Amygdala (tissue), 56 donors: ENCODE results near the gene TRIM56.
A peak's percentile ranks its signal among the peaks of the same experiment; 100 is the strongest.
"Not testable (repeated sequence)": the region's sequence is repeated elsewhere in the genome, so short reads cannot be mapped to it uniquely, and the experiment has no call there.

ENCODE experiments used
- DNase-seq, 56 donors: peaks; one replicate each; lab custom pipeline; 2025; lab: John Stamatoyannopoulos, UW

The TRIM56 gene

DNA sequence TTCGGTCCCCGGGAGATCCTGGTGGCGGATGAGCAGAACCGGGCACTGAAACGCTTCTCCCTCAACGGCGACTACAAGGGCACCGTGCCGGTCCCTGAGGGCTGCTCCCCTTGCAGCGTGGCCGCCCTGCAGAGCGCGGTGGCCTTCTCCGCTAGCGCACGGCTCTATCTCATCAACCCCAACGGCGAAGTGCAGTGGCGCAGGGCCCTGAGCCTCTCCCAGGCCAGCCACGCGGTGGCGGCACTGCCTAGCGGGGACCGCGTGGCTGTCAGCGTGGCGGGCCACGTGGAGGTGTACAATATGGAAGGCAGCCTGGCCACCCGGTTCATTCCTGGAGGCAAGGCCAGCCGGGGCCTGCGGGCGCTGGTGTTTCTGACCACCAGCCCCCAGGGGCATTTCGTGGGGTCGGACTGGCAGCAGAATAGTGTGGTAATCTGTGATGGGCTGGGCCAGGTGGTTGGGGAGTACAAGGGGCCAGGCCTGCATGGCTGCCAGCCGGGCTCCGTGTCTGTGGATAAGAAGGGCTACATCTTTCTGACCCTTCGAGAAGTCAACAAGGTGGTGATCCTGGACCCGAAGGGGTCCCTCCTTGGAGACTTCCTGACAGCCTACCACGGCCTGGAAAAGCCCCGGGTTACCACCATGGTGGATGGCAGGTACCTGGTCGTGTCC lies 3.7 kb downstream of the TRIM56 start:
- DNase-seq = no peak

DNA sequence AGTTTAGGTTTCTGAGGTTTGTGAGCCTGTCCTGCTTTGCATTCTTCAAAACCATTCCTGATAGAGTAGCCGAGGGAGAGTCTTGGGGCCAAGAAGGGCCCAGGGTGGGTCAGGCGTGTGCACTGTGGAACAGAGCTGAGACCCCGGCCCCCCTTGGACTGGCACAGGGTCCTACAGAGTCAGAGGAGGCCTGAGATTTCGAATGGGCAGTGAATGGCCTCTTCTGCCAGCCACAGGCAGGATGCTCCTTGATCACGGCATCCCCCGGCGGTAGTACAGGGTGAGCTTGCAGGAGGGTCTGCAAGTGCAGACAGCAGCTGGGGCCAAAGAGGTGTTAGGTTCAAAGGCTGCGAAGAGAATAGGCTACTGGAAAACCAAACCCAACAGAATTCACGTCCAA lies 4.6 kb downstream of the TRIM56 start:
- no peak for DNase-seq

DNA sequence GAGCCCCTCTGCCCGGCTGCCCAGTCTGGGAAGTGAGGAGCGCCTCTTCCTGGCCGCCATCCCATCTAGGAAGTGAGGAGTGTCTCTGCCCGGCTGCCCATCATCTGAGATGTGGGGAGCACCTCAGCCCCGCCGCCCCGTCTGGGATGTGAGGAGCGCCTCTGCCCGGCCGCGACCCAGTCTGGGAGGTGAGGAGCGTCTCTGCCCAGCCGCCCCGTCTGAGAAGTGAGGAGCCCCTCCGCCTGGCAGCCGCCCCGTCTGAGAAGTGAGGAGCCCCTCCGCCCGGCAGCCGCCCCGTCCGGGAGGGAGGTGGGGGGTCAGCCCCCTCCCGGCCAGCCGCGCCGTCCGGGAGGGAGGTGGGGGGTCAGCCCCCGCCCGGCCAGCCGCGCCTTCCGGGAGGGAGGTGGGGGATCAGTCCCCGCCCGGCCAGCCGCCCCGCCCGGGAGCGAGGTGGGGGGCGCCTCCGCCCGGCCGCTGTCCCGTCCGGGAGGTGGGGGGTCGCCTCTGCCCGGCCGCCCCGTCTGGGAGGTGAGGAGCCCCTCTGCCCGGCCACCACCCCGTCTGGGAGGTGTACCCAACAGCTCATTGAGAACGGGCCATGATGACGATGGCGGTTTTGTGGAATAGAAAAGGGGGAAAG lies 7.1 kb downstream of the TRIM56 start:
- DNase-seq = not testable (repeated sequence)

DNA sequence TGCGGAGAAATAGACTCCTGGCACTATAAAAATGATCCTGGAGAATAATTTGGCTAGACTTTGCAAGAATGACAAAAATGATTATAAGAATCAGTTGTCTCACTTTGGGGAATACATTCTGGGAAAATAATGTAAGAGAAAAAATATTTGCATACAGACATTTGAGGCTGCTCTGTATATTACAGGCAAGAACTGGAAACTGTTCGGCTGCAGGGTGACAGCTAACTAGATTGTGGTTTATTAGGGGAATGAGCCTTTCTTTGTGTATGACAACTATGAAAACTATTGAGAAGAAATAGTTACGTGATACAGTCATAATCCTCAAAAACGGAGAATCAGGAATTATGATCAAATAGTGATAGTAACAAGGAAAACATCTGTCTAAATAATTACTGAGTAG lies 8.6 kb downstream of the TRIM56 start:
- DNase-seq = no peak

DNA sequence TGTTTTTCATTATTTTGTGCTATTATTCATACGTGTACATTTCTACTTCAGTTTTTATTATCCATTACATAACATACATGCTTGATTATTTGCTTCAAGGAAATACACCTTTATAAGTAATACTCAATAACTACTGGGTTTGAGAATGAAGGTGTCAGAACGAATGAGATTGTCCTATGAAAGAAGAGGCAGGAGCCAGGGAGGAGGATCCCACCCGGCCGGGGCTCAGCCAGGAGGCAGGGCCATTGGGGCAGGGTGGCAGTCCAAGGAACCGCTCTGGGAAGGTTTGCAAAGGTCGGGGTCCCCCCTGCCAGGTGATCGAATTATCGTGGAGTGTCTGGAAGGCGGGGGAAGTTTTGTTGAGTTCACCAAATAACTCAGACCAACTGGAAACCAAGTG lies 9.1 kb downstream of the TRIM56 start:
- DNase-seq = no peak

DNA sequence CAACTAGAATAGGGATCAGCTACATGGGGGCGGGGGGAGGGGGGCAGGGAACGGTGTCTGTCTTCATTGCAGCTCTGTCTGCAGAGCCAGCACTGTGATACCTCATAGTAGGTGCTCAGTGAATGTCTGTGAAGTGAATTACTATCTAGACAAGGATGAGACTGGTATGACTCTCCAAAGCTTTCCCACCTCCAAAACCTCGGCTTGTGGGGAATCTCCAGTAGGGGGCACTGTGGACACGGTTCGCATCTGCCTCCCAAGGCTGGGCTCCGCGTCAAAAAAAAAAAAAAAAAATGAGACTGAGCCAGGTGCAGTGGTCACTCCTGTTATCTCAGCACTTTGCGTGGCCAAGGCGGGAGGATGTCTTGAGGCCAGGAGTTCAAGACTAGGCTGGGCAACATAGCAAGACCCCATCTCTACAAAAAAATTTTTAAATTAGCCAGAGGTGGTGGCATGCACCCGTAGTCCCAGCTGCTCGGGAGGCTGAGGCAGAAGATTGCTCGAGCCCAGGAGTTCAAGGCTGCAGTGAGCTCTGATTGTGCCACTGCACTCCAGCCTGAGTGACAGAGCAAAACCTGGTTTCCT lies 9.6 kb downstream of the TRIM56 start:
- peak in 11 of 56 donors; percentile 1 to 37 (median 8) for DNase-seq

DNA sequence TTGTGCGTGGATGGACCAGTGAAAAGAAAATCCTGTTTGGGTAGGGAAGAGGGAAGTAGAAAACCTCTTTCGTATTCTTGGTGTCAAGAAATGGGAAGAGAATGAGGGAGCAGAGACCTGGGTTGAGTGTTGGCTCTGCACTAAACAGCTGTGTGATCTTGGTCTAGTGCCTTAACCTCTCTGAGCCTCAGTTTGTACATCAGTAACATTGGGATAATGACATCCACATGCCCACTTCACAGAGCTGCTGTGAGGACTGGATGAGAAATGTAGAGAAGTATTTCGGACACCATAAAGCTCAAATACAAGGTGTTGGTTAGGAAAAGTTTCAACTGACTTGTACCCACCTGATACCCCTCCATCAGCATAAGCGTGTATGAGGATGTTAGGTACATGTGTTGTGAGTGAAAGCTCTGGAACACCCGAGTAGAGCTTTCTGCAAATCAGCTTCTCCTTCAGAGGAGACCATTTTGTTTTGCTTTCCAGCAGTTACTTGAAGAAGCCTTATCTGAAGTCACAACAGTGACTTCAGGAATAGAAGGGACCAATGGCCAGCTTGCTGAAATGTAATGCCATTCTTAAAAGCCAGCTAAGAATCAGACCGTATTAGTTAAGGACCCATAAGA lies 11.2 kb downstream of the TRIM56 start:
- DNase-seq = no peak

DNA sequence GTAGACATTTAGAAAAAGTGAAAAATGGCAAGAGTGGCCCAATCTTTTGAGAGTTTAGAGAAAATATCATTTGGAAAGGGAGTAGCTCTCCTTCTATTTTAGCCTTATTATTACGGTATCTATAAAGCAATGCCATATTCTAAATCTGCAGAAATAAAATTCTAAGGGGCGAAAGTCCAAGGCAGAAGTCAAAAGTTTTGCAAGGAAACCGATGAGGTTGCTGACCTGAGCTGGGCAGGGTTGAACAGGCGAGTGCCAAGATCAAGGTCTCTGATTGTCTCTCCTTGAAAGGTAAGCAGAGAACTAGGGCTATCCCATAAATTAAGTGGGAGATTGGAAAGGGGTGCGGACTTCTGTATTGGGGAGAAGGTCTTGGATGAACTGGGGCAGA lies 11.7 kb downstream of the TRIM56 start:
- no peak for DNase-seq

DNA sequence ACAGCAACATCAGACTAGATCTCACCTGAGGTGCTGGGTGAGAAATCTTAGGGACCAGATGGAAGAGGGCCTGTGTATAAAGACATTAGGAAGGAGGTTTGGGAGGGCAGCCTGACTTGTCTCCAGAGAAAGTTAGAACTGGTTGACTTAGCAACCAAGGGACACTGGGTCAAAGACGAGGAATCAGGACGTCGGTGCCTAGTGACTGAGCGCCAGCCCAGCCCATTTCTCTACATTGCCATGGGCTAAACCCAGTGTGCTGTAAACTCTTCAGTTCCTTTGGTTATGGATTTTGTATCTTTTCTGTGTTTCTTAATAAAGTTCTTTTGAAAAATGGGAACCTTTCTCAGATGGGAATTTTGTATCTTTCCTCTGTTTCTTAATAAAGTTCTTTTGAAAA lies 12.3 kb downstream of the TRIM56 start:
- no peak for DNase-seq

DNA sequence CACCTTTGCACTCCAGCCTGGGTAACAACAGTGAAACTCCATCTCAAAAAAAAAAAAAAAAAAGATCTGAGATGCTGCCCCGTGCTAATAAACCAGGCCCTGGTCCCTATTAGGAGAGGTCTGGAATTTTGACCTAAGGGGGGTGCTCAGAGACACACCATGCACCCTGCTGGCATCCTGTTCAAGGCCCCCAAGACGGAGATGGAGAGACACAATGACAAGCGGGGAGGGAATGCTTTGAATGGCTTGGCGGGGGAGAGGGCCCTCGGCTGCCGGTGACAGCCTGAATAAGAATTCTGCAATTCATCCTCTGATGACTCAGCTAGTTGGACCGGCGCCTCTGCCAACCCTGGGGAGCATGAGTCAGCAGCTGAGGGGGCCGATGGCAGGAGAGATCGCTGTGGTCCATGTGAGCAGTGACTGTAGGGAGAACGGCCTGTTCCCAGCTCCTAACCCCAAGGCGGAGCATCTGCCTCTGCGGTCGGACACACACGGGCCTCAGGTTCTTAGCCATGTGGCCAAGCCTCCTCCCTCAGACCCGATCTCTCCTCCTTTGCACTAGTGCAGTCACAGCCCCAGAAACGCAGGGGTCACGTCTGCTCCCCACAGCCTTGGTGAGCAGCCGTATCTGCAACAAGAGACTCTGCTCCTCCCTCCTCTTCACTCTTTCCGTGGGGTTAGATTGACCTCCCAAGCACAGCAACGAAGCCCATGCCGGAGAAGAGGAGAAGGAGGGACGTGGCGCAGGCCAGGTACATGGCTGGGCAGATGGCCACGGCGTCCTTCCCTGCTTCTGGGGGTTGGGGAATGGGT lies 14.9 kb downstream of the TRIM56 start:
- peak; percentile 24 to 92 (median 75) for DNase-seq

DNA sequence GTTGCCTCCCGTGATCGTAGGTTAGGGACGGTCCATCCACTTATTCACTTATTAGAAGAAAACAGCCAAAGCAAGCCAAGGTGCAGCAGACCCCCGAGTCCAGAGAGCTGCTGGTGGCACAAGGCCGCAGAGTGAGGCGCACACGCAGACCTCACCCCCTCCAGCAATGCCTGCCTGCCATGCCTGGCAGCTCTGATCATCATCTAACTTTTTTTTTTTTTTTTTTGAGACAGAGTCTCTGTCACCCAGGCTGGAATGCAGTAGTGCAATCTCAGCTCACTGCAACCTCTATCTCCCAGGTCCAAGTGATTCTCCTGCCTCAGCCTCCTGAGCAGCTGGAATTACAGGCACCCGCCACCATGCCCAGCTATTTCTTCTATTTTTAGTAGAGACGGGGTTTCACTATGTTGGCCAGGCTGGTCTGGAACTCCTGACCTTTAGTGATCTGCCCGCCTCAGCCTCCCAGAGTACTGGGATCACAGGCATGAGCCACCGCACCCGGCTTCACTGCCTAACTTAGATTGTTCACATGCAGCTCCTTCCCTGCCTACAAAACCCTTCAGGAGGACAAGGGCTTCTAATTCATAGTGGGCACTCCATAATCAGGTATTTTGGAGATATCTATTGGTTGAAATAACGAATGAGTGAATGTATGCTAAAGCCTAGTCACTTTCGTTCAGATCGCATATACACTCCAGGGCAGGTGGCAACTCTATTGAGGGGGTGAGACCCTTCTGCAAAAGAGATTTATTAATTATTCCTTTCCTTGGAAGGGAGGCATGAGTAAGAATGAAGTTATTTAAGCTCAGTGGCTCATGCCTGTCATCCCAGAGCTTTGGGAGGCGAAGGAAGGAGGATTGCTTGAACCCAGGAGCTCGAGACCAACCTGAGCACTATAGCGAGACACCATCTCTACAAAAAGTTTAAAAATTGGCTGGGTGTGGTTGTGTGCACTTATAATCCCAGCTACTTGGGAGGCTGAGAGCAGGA lies 15.9 kb downstream of the TRIM56 start:
- no peak for DNase-seq

DNA sequence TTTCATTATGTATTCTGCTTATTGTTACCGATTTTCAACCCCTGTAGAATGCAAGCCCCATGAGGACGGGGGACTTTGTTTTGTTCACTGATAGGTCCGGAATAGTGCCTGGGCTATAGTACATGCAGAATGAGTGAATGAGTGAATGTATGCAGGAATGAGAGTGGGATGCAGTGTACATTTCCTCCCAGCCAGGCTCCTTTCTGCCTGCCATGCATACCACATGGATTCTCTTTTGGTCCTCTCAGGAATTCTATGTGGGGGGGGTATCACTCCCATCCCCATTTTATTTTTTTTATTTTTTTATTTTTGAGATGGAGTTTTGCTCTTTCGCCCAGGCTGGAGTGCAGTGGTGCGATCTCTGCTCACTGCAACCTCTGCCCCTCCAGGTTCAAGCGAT lies 16.7 kb downstream of the TRIM56 start:
- DNase-seq = no peak

DNA sequence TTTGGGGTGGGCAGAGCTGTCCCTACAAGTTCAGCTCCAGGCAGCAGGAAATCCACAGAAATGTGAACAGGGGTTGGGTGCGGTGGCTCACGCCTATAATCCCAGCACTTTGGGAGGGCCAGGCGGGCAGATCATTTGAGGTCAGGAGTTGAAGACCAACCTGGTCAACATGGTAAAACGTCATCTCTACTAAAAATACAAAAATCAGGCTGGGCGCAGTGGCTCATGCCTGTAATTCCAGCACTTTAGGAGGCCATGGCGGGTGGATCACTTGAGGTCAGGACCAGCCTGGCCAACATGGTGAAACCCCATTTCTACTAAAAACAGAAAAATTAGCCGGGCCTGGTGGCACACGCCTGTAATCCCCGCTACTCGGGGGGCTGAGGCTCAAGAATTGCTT lies 18.4 kb downstream of the TRIM56 start:
- DNase-seq = not testable (repeated sequence)

DNA sequence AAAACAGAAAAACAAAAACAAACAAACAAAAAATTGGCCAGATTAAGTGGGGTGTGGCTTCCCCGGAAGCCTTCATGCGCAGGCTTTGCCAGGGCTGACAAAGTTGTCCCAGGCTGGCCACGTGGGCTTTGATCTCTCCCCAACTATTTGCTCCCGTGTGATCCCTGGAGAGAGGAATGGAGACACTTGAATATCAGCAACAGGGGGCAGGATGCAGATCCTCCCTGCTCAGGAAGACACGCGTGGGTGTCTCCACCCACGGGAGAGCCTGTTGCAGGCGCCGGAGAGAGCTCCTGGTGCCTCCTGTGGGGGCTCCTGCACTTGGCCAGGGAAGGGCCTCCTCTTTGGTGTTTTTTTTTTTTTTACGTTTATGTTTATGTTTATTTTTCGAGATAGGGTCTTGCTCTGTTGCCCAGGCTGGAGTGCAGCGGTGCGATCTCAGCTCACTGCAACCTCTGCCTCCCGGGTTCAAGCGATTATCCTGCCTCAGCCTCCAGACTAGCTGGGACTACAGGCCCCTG lies 19.0 kb downstream of the TRIM56 start:
- peak in 1 of 56 donors; percentile 8 for DNase-seq

DNA sequence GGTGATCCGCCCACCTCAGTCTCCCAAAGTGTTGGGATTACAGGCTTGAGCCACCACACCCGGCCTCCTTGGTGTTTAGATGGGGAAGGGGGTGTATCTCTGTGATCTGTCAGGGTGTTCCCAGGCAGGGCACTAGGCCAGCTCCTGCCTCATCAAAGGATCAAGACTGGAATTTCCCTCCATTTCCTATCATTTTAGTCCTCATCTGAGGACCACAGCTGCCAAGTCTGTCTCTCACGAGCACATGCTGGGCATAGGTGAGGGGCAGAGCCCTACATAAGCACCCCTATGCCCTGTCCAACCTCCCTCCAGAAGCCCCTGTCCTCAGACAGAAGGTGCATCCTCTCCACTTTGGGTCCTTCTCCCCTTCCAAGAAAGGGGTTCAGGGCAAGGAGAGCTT lies 19.5 kb downstream of the TRIM56 start:
- DNase-seq = no peak

DNA sequence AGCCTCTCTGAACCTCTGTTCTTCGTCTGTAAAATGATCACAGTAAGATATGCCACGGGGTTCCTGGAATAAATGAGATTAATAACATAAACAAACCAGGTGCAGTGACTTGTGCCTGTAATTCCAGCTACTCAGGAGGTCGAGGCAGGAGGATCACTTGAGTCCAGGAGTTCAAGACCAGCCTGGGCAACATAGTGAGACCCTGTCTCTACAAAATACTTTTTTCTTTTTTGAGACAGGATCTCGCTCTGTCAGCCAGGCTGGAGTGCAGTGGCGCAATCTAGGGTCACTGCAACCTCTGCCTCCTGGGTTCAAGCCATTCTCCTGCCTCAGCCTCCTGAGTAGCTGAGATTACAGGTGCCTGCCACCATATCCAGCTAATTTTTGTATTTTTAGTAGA lies 20.0 kb downstream of the TRIM56 start:
- DNase-seq = not testable (repeated sequence)

DNA sequence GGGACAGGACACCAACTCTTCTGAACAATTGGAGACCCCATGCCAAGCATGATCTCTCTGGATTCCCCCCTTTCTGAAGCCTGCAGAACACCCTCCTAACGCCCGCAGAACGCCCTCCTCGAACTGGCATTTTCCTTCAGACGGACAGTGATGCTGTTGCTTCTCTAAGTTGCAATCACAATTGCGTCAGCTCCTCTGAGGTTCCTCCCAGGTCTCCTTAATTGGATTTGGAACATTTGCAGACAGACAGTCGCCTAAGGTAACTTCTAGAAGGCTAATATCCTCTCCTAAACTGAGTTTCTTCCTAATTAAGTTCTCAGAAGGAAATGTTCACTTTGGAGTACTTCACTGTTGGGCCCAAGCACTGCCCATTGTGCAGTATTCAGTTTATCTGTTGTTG lies 21.1 kb downstream of the TRIM56 start:
- no peak for DNase-seq

DNA sequence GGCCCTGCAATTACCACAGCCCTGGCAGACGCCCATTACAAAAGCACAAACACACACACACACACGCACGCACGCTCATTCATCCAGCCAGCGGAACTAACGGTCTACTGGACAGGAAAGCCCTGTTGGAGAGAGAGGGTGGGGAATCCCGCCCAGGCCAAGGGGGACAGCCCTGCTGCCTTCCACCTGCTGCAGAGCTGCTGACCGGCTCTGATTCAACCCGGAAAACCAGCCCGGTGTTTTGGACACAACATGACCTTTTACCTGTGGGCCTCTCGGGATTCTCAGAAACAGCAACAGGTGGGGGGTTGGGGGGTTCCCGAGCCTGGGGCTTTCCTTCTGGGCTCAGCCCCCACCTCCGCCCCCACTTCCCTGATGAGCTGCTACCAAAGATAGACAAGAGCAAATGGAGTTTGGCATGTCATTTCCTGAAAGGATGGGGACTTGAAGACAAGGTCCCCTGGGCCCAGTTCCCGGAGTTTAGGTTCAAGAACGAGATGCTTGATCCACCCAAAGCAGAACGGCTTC lies 23.1 kb downstream of the TRIM56 start:
- DNase-seq = peak in 26 of 56 donors; percentile 1 to 49 (median 18)

DNA sequence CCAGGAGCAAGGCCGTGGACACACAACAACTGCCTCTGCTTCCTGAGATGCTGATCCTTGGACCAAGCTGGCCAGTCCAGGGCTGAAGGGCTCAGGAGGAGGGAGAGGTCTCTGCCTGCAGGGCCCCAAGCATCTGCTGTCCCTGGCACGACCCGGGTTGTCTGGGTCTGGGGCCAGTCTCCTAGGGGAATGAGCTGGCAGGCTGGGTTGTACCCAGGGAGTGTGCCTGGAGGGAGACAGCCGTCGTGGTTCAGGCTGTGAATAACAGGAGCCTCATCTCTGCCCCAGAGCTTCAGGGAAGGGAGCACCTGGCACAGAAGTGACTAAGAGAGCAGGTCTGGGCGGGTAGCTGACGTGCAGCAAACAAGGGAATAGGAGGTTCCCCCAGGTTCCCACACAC lies 23.7 kb downstream of the TRIM56 start:
- DNase-seq = no peak
